BE2C (cell line): Measurements from ENCODE around the gene AGAP1.

Experiments
- DNase-seq: peaks from one replicate; pipeline ENCODE4 v3.0.0-alpha.2; 2020
- H3K27me3 ChIP-seq: fragments of 250-450 bp; sonication (Bioruptor Pico); 2 replicates; pipeline ENCODE4 v1.5.1; 2020; ENCODE audit warnings: mild to moderate bottlenecking
- H3K36me3 ChIP-seq: fragments of 250-450 bp; sonication (Bioruptor Pico); 2 replicates; pipeline ENCODE4 v1.5.1; 2020; ENCODE audit warnings: mild to moderate bottlenecking
- H3K4me1 ChIP-seq: fragments of 250-450 bp; sonication (Bioruptor Pico); 2 replicates; pipeline ENCODE4 v1.5.1; 2020
- H3K4me3 ChIP-seq: 2 replicates; pipeline ENCODE4 v1.5.1; 2011; ENCODE audit warnings: low read depth, low read length
- H3K9me3 ChIP-seq: fragments of 250-450 bp; sonication (Bioruptor Pico); 2 replicates; pipeline ENCODE4 v1.5.1; 2020
- TF ChIP-seq, protein P1 (sequence below): IDR thresholded peaks from 2 replicates; pipeline ENCODE4 v1.5.1; 2012; ENCODE audit warnings: mild to moderate bottlenecking, low read depth, low read length

AGAP1 gene

DNA sequence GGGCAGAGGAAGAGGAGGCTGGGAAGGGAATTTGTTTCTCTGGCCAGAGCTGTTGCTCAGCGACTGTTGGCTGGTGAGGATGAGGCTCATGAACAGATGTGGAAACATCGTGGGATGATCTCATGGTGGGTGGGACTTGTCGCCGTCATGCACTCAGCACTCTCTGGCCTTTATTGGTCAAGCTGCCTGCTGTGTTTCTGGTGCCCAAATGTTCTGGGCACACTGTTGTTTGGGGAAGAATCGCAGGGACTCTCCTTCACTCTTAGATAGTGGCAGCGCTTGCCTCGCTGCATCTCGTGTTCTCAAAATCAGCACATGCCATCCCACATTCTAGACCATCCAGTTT lies 145.6 kb downstream of the AGAP1 start:
- peak; percentile 77 for DNase-seq
- Histone ChIP-seq H3K36me3 (no peaks in the 10 kb centered on the region), H3K27me3 (no peaks in the 10 kb centered on the region), H3K4me3 (peak overlapping the region; percentile 1; the same call in 1 of the 2 replicates), H3K9me3 (no peaks in the 10 kb centered on the region), H3K4me1 (peaks cover 39% of the 10 kb centered on the region)
- TF ChIP-seq, protein P1, sequence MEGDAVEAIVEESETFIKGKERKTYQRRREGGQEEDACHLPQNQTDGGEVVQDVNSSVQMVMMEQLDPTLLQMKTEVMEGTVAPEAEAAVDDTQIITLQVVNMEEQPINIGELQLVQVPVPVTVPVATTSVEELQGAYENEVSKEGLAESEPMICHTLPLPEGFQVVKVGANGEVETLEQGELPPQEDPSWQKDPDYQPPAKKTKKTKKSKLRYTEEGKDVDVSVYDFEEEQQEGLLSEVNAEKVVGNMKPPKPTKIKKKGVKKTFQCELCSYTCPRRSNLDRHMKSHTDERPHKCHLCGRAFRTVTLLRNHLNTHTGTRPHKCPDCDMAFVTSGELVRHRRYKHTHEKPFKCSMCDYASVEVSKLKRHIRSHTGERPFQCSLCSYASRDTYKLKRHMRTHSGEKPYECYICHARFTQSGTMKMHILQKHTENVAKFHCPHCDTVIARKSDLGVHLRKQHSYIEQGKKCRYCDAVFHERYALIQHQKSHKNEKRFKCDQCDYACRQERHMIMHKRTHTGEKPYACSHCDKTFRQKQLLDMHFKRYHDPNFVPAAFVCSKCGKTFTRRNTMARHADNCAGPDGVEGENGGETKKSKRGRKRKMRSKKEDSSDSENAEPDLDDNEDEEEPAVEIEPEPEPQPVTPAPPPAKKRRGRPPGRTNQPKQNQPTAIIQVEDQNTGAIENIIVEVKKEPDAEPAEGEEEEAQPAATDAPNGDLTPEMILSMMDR = no peak

DNA sequence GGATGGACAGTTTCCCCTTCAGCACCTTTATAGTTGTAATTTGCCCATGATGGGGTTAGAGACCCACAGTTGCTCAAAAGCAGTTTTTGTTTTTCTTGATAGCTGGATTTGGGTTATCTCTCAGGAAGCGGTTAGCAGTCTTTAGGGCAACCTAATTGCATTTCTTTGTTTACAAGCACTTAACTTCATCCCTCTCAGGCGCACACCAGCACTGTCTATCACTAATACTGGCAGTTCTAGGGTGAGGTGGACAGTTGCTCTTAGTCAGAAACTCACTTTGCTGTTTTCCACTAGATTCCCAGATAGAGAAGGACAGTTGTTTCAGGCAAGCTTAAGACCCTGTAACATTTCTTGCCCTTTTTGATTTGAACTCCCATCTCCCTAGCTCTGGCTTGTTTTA lies 146.0 kb downstream of the AGAP1 start:
- DNase-seq = no peak
- H3K9me3 ChIP-seq = no peaks in the 10 kb centered on the region
- TF ChIP-seq, protein P1 = no peak
- peaks cover 40% of the 10 kb centered on the region for H3K4me1 ChIP-seq
- H3K27me3 ChIP-seq = no peaks in the 10 kb centered on the region
- peak overlapping the region; percentile 1; the same call in 1 of the 2 replicates for H3K4me3 ChIP-seq
- no peaks in the 10 kb centered on the region for H3K36me3 ChIP-seq

DNA sequence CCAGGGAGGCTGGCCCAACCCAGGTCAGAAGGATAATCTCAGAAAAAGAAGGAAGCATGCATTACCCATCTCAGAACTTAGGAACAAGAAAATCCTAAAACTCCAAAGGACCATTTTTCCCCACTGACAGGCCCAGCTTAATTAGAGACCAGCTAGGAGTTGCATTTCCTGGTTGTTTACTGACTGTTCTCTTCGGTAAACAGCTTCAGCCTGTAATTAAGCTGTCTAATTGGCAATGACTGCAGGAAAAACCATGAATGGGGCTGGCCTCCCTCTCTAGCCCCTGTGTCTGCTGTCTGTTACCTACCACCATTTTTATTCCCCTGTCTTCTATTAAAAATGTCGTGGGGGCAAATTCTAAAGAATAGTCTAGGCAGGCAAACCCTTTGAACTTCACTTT lies 146.5 kb downstream of the AGAP1 start:
- H3K27me3 ChIP-seq = no peaks in the 10 kb centered on the region
- H3K36me3 ChIP-seq = no peaks in the 10 kb centered on the region
- TF ChIP-seq, protein P1 = no peak
- no peaks in the 10 kb centered on the region for H3K9me3 ChIP-seq
- H3K4me1 ChIP-seq = peaks cover 40% of the 10 kb centered on the region
- no peak for DNase-seq
- H3K4me3 ChIP-seq = no peak overlapping the region

DNA sequence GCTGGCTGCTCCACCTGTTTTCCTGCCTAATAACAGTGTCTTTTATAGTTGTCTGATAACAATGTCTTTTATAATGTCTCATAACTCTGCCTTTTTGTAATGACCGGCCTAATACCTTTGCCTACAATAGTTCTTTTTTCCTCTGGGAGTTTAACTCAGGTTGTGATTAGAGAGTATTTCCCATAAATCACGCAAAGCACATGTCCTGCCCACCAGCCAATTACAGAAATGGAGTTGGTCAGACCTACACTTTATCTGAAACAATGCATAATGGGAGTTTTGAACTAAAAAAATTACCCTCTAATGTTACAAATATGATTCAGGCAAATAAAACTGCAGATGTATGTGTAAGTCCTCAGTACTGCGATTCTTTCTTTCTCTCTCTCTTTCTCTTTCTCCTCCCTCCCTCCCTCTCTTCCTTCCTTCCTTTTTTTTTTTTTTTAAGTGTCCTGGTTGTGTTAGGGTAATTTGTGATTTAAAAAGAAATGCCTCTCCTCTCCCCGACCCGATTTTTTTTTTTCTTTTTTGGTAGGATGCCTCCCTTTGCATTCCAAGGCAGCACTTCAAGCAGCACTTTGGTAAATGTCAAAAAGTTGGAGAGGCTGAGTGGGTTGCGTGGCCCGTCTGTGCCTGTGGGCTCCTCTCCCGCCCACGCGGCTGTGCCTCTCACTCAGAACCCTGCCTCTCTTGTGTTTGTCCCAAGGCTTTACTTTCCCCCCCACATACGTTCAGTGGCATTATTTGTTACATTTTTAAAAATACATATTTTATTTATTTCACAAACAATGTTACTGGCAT lies 147.3 kb downstream of the AGAP1 start:
- H3K4me3 ChIP-seq = no peak overlapping the region
- TF ChIP-seq, protein P1 = no peak

DNA sequence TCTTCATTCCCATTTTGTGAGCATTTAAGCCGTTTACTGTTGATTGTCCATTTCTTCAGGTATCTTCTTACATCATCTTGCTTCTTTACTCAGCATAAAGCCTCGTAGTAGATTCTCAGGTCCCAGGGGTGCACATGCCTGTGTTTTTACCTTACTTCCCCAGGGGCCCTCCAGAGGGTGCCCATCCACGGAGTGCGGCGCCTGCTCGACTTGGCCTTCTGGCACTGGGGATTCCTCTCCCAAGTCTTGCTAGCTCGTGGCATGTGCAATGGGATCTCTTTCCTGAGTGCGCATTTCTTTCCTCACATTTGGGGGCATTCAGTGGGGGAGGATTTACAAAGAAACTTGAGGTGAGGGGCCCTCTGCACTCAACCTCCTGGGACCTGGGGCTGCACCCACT lies 148.1 kb downstream of the AGAP1 start:
- Histone ChIP-seq H3K36me3 (no peaks in the 10 kb centered on the region), H3K4me3 (no peak overlapping the region), H3K27me3 (no peaks in the 10 kb centered on the region), H3K9me3 (no peaks in the 10 kb centered on the region), H3K4me1 (peaks cover 40% of the 10 kb centered on the region)
- TF ChIP-seq, protein P1 = no peak
- no peak for DNase-seq

More for the DNA sequence above, 147.3 kb downstream of the AGAP1 start:
- Histone ChIP-seq H3K27me3 (no peaks in the 10 kb centered on the region), H3K4me1 (peaks cover 40% of the 10 kb centered on the region), H3K36me3 (no peaks in the 10 kb centered on the region), H3K9me3 (no peaks in the 10 kb centered on the region)
- DNase-seq = no peak

DNA sequence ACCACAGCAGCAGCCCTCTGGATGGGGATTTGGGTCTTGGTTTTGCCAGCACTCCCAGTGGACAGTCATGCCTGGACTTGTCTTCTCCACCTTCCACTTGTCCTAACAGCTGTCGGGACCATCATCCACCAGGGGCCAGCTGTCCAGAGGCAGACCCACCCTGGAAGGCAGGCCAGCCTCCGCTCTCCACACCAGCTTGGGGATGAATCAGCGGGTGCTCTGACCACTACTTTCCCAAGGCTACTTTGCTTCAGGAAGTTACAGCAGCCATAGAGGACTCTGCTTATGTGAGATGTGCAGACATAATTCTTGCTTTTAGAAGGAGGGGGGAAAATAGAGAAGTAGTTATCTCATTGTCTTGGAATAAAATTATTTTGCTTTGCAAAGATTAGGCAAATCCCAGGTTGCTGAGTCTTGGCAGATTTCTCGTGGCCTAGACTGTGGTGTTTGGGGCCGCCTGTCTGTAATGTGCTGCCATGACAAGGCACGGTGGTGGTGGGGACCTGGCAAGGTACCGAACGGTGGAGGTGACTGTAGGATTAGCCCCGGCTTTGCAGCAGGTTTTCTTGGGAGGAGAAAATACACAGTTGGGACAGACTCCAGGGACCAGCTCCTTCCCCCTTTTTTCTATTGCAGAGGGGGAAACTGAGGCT lies 148.7 kb downstream of the AGAP1 start:
- TF ChIP-seq, protein P1 = peak; percentile 23; the same call in 1 of the 2 replicates
- DNase-seq = no peak
- no peak overlapping the region for H3K4me3 ChIP-seq
- no peaks in the 10 kb centered on the region for H3K27me3 ChIP-seq
- H3K4me1 ChIP-seq = peaks cover 40% of the 10 kb centered on the region
- H3K9me3 ChIP-seq = no peaks in the 10 kb centered on the region
- H3K36me3 ChIP-seq = no peaks in the 10 kb centered on the region
